OCI-LY7 (cell line): ENCODE measurements around the gene IVD. TPM values are rescaled to one million over a fixed set of nuclear protein-coding genes. Genes with fewer than 3 reads are reported as not detected.

ENCODE experiments used
- BruUV-seq: library from RNA; stranded (reverse); fragments of 400-500 nt; replicated peaks from 2 replicates; lab custom pipeline; 2021; lab: Mats Ljungman, UMichigan
- CTCF ChIA-PET: fragments of 300-600 bp; sonication (Branson Sonifier 250); formaldehyde crosslinking; loops from one replicate; lab custom pipeline; 2022; ENCODE audit warnings: antibody characterized with exemption; ENCODE audit not compliant: unreplicated experiment; lab: Charles Lee
- POLR2A ChIA-PET: fragments of 300-600 bp; sonication (Branson Sonifier 250); formaldehyde crosslinking; loops from one replicate; lab custom pipeline; 2022; ENCODE audit warnings: antibody characterized with exemption; lab: Charles Lee
- DNase-seq: peaks from one replicate; pipeline ENCODE4 v3.0.0-alpha.2; 2015; ENCODE audit warnings: low spot score
- H2AFZ ChIP-seq: fragments of 200-600 bp; sonication (generic), shearing (Covaris generic); 2 replicates; pipeline ENCODE4 v1.6.1; 2014; ENCODE audit warnings: mild to moderate bottlenecking, antibody characterized with exemption, low read length, moderate library complexity
- H3K27ac ChIP-seq: fragments of 200-600 bp; sonication (generic); 2 replicates; pipeline ENCODE4 v1.5.1; 2014; ENCODE audit warnings: mixed run types, low read depth, mild to moderate bottlenecking, moderate library complexity, low read length, inconsistent platforms; ENCODE audit not compliant: poor library complexity, severe bottlenecking
- H3K36me3 ChIP-seq: fragments of 200-600 bp; sonication (generic); 2 replicates; pipeline ENCODE4 v1.6.1; 2014; ENCODE audit warnings: mild to moderate bottlenecking, antibody characterized with exemption, low read length, moderate library complexity, mixed read lengths; ENCODE audit not compliant: insufficient read depth
- H3K4me1 ChIP-seq: fragments of 200-600 bp; sonication (generic); 2 replicates; pipeline ENCODE4 v1.5.1; 2014; ENCODE audit warnings: mild to moderate bottlenecking, low read length; ENCODE audit not compliant: insufficient read depth, poor library complexity, severe bottlenecking
- H3K4me2 ChIP-seq: fragments of 200-600 bp; sonication (generic); 2 replicates; pipeline ENCODE4 v1.6.1; 2014; ENCODE audit warnings: mild to moderate bottlenecking, low read length
- H3K4me3 ChIP-seq: fragments of 200-600 bp; sonication (generic); 2 replicates; pipeline ENCODE4 v1.5.1; 2014; ENCODE audit warnings: mild to moderate bottlenecking, low read depth, low read length; ENCODE audit not compliant: poor library complexity, severe bottlenecking
- H3K79me2 ChIP-seq: fragments of 200-600 bp; sonication (generic); 2 replicates; pipeline ENCODE4 v1.6.1; 2016; ENCODE audit warnings: low read depth, mild to moderate bottlenecking, low read length, moderate library complexity, mixed read lengths; ENCODE audit not compliant: insufficient read depth
- H3K9me2 ChIP-seq: fragments of 200-600 bp; sonication (generic); 2 replicates; pipeline ENCODE4 v1.6.1; 2016; ENCODE audit warnings: mild to moderate bottlenecking, low read length, mixed read lengths; ENCODE audit not compliant: insufficient read depth
- H3K9me3 ChIP-seq: fragments of 200-600 bp; sonication (generic); 2 replicates; pipeline ENCODE4 v1.6.1; 2014; ENCODE audit warnings: mild to moderate bottlenecking, mixed run types, low read length, mixed read lengths
- H4K20me1 ChIP-seq: fragments of 200-600 bp; sonication (generic); 2 replicates; pipeline ENCODE4 v1.6.1; 2014; ENCODE audit warnings: mild to moderate bottlenecking, antibody characterized with exemption, low read length, moderate library complexity, mixed read lengths; ENCODE audit not compliant: insufficient read depth
- EZH2phosphoT487 ChIP-seq: fragments of 200-600 bp; sonication (generic); IDR thresholded peaks from 2 replicates; pipeline ENCODE4 v1.6.1; 2018; ENCODE audit warnings: low read depth, borderline replicate concordance, mild to moderate bottlenecking, mixed run types, antibody characterized with exemption, low read length, moderate library complexity, mixed read lengths
- intact Hi-C: fragments of 100-400 bp; cut with micrococcal nuclease; formaldehyde crosslinking; loops from one replicate; pipeline ENCODE4 v1.10.0; 2022; ENCODE audit not compliant: unreplicated experiment
- total RNA-seq, 2 experiments: library from RNA; depleted of rRNA in 1 of 2; stranded (reverse); fragments of >200 nt in 1 of 2; shearing (Covaris generic) in 1 of 2; gene quantifications; 2 replicates each; pipeline ENCODE4 v1.2.3, GENCODE V29; 2014 to 2022
- TF ChIP-seq, protein P1 (sequence below): fragments of 200-600 bp; sonication (generic); conservative IDR thresholded peaks from 2 replicates; pipeline ENCODE4 v1.5.1; 2014; ENCODE audit warnings: mild to moderate bottlenecking, antibody characterized with exemption, low read length, moderate library complexity, mixed read lengths

The IVD gene
- total RNA-seq, 2 experiments from 2014 or later = 20.6 to 67.3 TPM

DNA sequence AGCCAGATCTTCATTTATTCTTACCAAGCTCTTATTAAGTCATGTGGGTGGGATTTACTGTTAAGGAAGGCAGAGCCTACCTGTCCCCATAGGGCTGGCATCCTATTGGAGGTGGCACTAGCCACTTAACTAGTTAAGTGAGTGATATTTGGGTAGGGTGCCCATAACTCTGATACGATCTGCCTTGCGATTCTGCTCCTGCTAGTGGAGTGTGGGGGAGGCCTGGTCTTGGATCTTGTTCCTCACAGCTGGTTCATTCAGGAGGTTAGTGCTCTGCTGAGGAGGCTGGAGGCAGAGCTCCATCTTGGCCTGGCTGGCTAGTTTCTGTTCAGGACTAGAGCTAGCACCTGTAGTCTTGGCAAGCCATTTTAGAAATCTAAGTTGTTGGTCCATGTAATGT, 44.5 kb downstream of the IVD start:
- DNase-seq = no peak
- H3K4me3 ChIP-seq = no peak overlapping the region
- TF ChIP-seq, protein P1, sequence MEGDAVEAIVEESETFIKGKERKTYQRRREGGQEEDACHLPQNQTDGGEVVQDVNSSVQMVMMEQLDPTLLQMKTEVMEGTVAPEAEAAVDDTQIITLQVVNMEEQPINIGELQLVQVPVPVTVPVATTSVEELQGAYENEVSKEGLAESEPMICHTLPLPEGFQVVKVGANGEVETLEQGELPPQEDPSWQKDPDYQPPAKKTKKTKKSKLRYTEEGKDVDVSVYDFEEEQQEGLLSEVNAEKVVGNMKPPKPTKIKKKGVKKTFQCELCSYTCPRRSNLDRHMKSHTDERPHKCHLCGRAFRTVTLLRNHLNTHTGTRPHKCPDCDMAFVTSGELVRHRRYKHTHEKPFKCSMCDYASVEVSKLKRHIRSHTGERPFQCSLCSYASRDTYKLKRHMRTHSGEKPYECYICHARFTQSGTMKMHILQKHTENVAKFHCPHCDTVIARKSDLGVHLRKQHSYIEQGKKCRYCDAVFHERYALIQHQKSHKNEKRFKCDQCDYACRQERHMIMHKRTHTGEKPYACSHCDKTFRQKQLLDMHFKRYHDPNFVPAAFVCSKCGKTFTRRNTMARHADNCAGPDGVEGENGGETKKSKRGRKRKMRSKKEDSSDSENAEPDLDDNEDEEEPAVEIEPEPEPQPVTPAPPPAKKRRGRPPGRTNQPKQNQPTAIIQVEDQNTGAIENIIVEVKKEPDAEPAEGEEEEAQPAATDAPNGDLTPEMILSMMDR = no peak
- TF ChIP-seq EZH2phosphoT487 = no peak
- intact Hi-C loops = no loop called here
- ChIA-PET CTCF (no interaction called here), POLR2A (interaction anchor here (0.6 kb wide), 1 partner anchor 11 kb away, joined by 3 read pairs; no protein-coding TSS in a partner anchor)
- BruUV-seq = no TSS peak
- no peaks in the 10 kb centered on the region for H3K9me3 ChIP-seq
- no peak overlapping the region for H3K27ac ChIP-seq
- no peaks in the 10 kb centered on the region for H3K9me2 ChIP-seq
- no peak overlapping the region for H3K4me2 ChIP-seq
- H3K36me3 ChIP-seq = no peaks in the 10 kb centered on the region
- H3K79me2 ChIP-seq = peaks cover 4% of the 10 kb centered on the region; the same call in 1 of the 2 replicates
- H4K20me1 ChIP-seq = peaks cover 9% of the 10 kb centered on the region; the same call in 1 of the 2 replicates
- H2AFZ ChIP-seq = no peak overlapping the region
- H3K4me1 ChIP-seq = peaks cover 13% of the 10 kb centered on the region

DNA sequence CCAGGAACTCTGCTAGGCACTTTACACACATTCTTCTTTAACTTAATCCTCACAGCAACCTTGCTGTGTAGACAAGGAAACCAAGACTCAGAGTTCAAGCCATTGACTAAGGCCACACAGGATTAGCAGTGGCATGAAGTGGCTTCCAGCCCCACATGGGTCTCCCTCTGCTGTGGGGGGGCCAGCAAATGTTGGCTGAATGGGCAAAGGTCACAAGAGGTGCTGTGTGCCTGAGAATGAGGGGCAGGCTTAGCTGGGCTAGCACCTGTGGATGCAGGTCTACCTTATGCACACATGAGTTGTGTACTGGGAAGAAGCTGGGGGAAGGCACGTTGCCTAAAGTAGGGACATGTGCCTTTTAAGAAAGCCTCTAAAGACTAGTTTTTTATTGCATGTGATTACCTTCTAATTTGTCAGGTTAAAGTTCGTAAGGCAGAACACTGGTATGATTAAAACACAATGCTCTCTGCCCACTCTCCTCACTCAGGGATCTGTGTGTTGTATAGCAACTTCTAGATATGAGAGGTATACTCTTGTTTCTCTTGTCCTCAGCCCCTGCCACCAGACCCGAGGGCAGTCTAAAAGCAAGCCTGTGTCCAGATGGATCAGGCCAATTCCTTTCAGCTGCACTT, 46.0 kb downstream of the IVD start:
- no peaks in the 10 kb centered on the region for H3K79me2 ChIP-seq
- ChIA-PET POLR2A (interaction anchor here (0.7 to 0.9 kb wide), 2 partner anchors 9 to 76 kb away, joined by 4 to 5 read pairs; no protein-coding TSS in a partner anchor), CTCF (no interaction called here)
- peaks cover 3% of the 10 kb centered on the region; the same call in 1 of the 2 replicates for H4K20me1 ChIP-seq
- no peak overlapping the region for H3K4me3 ChIP-seq
- H3K9me2 ChIP-seq = no peaks in the 10 kb centered on the region
- DNase-seq = no peak
- intact Hi-C loops = no loop called here
- peak overlapping the region; percentile 18; the same call in 1 of the 2 replicates for H3K4me2 ChIP-seq
- H3K9me3 ChIP-seq = no peaks in the 10 kb centered on the region
- no peak overlapping the region for H2AFZ ChIP-seq
- TF ChIP-seq, protein P1 = no peak
- no peak for TF ChIP-seq EZH2phosphoT487
- no peaks in the 10 kb centered on the region for H3K36me3 ChIP-seq
- no TSS peak for BruUV-seq
- H3K27ac ChIP-seq = no peak overlapping the region
- peaks cover 13% of the 10 kb centered on the region for H3K4me1 ChIP-seq
